Mucosa of rectum (tissue), 2 donors: Measurements from ENCODE around the gene SLC4A1.

ENCODE experiments used
- H3K27ac ChIP-seq, 2 donors: one replicate each; pipeline ENCODE4 v1.7.0; 2013; ENCODE audit warnings: inconsistent platforms in 2 of 2, low read depth in 2 of 2, low read length in 2 of 2
- H3K27me3 ChIP-seq, 2 donors: one replicate each; pipeline ENCODE4 v1.7.0; 2013; ENCODE audit warnings: low read length in 2 of 2; ENCODE audit not compliant: control insufficient read depth in 2 of 2, insufficient read depth in 2 of 2
- H3K36me3 ChIP-seq, 2 donors: one replicate each; pipeline ENCODE4 v1.7.0; 2013; ENCODE audit warnings: low read length in 2 of 2; ENCODE audit not compliant: control insufficient read depth in 2 of 2, insufficient read depth in 2 of 2
- H3K4me1 ChIP-seq, 2 donors: one replicate each; pipeline ENCODE4 v1.7.0; 2013; ENCODE audit warnings: low read length in 2 of 2, mild to moderate bottlenecking in 1 of 2; ENCODE audit not compliant: control insufficient read depth in 2 of 2, insufficient read depth in 2 of 2
- H3K4me3 ChIP-seq, 2 donors: one replicate each; pipeline ENCODE4 v1.7.0; 2013; ENCODE audit warnings: low read length in 2 of 2
- H3K9ac ChIP-seq, 2 donors: one replicate each; pipeline ENCODE4 v1.7.0; 2013; ENCODE audit warnings: low read length in 2 of 2, low read depth in 1 of 2, mild to moderate bottlenecking in 1 of 2
- H3K9me3 ChIP-seq, 2 donors: one replicate each; pipeline ENCODE4 v1.7.0; 2013; ENCODE audit warnings: low read length in 2 of 2; ENCODE audit not compliant: control insufficient read depth in 2 of 2
- donor health status: healthy.
- donor health status: Normal muscosa, but diverticular disease.

The SLC4A1 gene

DNA sequence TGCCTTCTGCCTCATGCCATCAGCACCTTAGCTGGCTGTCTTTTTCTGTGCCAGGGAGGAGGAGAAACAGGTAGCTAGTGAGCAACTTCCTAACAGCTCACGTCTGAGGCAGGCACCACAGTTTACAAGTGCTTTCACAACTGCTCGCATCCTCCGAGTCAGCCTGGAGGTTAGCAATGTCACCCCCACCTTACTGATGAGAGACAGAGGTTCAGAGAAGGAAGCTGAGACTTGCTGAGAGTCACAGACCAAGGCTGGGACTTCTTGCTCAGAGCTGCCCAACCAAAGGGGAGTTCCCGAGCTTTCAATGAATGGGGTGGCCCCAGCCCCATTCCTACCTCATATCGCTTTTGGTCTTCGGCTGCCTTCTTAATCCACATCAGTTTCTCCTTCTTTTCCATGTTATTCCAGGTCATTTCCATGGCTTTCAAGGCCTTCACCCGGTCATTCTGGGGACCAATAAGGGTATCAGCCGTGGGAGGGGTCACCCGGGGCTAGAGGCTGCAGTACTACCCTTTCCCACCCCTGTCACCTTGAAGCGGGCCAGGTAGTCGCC, 58.1 kb downstream of the SLC4A1 start:
- Histone ChIP-seq H3K9ac (peak overlapping the region; percentile 6 to 41), H3K4me3 (peak overlapping the region; percentile 17 to 20), H3K36me3 (peaks cover 54 to 56% of the 10 kb centered on the region in 2 donors), H3K4me1 (peaks cover 10 to 13% of the 10 kb centered on the region in 2 donors), H3K9me3 (no peaks in the 10 kb centered on the region), H3K27ac (peak overlapping the region in 1 of 2 donors; percentile 16), H3K27me3 (no peaks in the 10 kb centered on the region)

- H3K4me3 ChIP-seq: no peak overlapping the region
- H3K9ac ChIP-seq: no peak overlapping the region
- H3K27me3 ChIP-seq: no peaks in the 10 kb centered on the region
- peaks cover 39 to 42% of the 10 kb centered on the region in 2 donors for H3K36me3 ChIP-seq
- peaks cover 16 to 22% of the 10 kb centered on the region in 2 donors for H3K4me1 ChIP-seq
- no peaks in the 10 kb centered on the region for H3K9me3 ChIP-seq
- no peak overlapping the region for H3K27ac ChIP-seq
Measured at GRCh38 chr17:44207743-44208142, 60.2 kb downstream of the SLC4A1 start.

DNA sequence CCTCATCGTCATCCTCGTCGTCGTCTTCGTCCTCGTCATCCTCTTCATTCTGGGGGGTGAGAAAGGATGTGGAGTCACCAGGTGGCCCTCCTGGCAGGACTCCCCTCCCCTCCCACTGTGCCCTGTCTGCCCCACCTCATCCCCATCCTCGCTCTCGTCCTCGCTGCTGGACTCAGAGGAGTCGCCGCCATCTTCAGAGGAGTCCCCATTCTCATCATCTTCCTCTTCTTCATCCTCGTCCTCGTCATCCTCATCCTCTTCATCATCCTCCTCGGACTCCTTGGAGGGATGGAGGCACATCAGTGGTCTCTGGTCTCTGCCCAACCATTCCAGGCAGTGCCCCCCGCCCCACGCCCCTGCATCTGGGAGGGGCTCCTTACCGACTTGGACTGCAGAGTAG, 60.6 kb downstream of the SLC4A1 start:
- no peak overlapping the region for H3K9ac ChIP-seq
- no peaks in the 10 kb centered on the region for H3K9me3 ChIP-seq
- no peak overlapping the region for H3K4me3 ChIP-seq
- peaks cover 16 to 22% of the 10 kb centered on the region in 2 donors for H3K4me1 ChIP-seq
- H3K36me3 ChIP-seq: peaks cover 39 to 42% of the 10 kb centered on the region in 2 donors
- H3K27ac ChIP-seq: no peak overlapping the region
- H3K27me3 ChIP-seq: no peaks in the 10 kb centered on the region

GRCh38 chr17:44206825-44207155, 61.1 kb downstream of the SLC4A1 start:
- H3K27ac ChIP-seq: no peak overlapping the region
- no peaks in the 10 kb centered on the region for H3K27me3 ChIP-seq
- no peaks in the 10 kb centered on the region for H3K9me3 ChIP-seq
- H3K4me1 ChIP-seq: peaks cover 16 to 22% of the 10 kb centered on the region in 2 donors
- peaks cover 39 to 42% of the 10 kb centered on the region in 2 donors for H3K36me3 ChIP-seq
- H3K9ac ChIP-seq: no peak overlapping the region
- H3K4me3 ChIP-seq: no peak overlapping the region

DNA sequence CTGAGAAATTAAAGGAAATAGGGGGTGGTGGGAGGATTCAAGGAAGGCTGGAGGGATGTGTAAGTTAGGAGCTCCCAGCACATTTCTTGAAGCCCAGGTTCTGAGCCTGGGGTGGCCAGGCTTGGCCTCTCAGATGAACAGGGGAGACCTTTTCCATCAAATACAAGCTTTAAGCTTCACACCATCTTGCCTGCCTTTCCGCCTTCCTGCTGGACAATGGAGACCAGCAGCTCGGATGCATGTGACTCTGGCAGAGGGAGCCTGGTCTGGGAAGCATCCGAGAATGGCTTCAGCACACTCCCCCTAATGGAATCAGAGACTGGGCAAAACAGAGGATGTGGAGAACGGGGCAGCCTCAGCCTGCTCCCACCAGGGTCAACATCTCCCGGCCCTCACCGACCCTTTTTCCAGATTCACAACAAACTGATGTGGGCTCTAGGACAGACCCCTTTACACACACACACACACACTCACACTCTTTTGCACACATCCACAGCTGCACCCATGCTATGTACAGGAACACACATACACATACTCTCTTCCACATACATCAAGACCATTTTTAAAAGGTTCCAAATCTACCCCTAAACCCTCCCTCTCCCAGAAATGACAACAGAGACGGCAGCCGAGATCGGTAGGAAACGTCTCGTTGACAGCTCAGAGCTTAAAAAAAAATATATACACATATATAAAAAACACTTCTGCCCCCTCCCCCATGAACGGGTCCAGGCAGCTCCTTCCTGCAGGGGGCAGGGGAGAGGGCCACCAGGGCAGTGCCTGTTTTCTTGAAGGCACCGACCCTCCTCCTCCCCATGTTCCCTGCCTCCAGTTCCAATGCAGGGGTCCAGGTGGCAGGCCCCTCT, 61.7 kb downstream of the SLC4A1 start:
- Histone ChIP-seq H3K27me3 (no peaks in the 10 kb centered on the region), H3K4me3 (no peak overlapping the region), H3K9ac (no peak overlapping the region), H3K36me3 (peaks cover 33 to 36% of the 10 kb centered on the region in 2 donors), H3K4me1 (peaks cover 15 to 22% of the 10 kb centered on the region in 2 donors), H3K9me3 (no peaks in the 10 kb centered on the region), H3K27ac (no peak overlapping the region)

GRCh38 chr17:44204441-44204882, 63.5 kb downstream of the SLC4A1 start:
- Histone ChIP-seq H3K4me1 (peaks cover 10 to 16% of the 10 kb centered on the region in 2 donors), H3K4me3 (no peak overlapping the region), H3K36me3 (peaks cover 24 to 27% of the 10 kb centered on the region in 2 donors), H3K27ac (no peak overlapping the region), H3K9me3 (no peaks in the 10 kb centered on the region), H3K9ac (no peak overlapping the region), H3K27me3 (no peaks in the 10 kb centered on the region)

- Histone ChIP-seq H3K9me3 (no peaks in the 10 kb centered on the region), H3K27ac (no peak overlapping the region), H3K4me3 (no peak overlapping the region), H3K9ac (no peak overlapping the region), H3K4me1 (peaks cover 10 to 16% of the 10 kb centered on the region in 2 donors), H3K27me3 (no peaks in the 10 kb centered on the region), H3K36me3 (peaks cover 19 to 23% of the 10 kb centered on the region in 2 donors)
Measured at GRCh38 chr17:44203731-44204440, 64.0 kb downstream of the SLC4A1 start.

- Histone ChIP-seq H3K9ac (no peak overlapping the region), H3K4me3 (no peak overlapping the region), H3K27ac (no peak overlapping the region), H3K27me3 (no peaks in the 10 kb centered on the region), H3K9me3 (no peaks in the 10 kb centered on the region), H3K36me3 (peaks cover 8 to 13% of the 10 kb centered on the region in 2 donors), H3K4me1 (peaks cover 19 to 23% of the 10 kb centered on the region in 2 donors)
Measured at GRCh38 chr17:44202756-44203155, 65.2 kb downstream of the SLC4A1 start.

GRCh38 chr17:44200478-44201155, 67.3 kb downstream of the SLC4A1 start:
- peaks cover 21 to 26% of the 10 kb centered on the region in 2 donors for H3K4me1 ChIP-seq
- H3K36me3 ChIP-seq: peaks cover 13% of the 10 kb centered on the region in 2 donors
- H3K9ac ChIP-seq: peak overlapping the region; percentile 95 to 96
- peak overlapping the region; percentile 88 to 95 for H3K27ac ChIP-seq
- peak overlapping the region; percentile 85 to 90 for H3K4me3 ChIP-seq
- no peaks in the 10 kb centered on the region for H3K9me3 ChIP-seq
- no peaks in the 10 kb centered on the region for H3K27me3 ChIP-seq
